HG03066 (cell line): Measurements from ENCODE around the gene PRR14.
"Not testable (repeated sequence)": the region's sequence is repeated elsewhere in the genome, so short reads cannot be mapped to it uniquely, and the experiment has no call there.

Experiments
- ATAC-seq: cut with Tn5 transposase; IDR thresholded peaks from one replicate; pipeline ENCODE4 v1.9.1; 2021; ENCODE audit warnings: low read depth; ENCODE audit not compliant: unreplicated experiment

Gene PRR14

DNA sequence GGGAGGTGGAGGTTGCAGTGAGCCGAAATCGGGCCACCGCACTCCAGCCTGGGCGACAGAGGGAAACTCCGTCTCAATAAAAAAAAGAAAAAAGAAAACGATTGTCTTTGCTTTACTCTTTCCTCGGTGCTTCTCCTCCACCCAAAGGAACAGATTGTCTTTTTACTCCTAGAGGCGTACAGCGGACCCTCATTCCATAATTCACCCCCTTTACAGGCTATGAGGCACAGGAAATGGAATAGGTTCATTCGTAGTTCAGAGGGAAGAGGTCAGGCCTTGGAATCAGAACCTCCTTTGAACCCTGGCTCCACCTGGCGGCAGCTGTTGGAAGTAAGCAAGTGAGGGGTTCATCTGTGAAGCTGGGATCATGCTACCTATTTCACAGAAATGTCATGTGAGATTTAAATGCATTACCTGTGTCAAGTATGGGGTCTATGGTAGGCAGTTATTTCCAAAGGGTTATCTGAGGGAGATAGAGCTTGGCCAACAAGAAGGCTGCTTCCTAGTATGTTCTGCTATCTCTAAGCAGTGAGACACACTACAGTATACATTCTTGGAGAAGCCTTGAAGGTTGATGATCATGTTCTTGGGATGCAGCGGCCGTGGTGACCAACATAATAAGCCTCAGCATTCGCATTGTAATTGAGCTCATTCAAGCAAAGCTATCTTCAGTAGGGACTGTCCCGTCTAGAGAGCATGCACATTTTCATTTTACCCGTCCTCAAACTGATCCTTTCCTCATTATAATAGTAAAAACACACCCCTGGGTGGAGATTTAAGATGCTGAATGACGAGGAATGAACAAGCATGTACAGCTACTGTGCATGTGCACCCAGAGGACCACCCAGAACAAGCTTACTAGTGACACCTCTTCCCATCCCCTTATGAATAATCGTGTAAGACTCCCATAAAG is 21.9 kb upstream of the PRR14 start:
- ATAC-seq: no peak

DNA sequence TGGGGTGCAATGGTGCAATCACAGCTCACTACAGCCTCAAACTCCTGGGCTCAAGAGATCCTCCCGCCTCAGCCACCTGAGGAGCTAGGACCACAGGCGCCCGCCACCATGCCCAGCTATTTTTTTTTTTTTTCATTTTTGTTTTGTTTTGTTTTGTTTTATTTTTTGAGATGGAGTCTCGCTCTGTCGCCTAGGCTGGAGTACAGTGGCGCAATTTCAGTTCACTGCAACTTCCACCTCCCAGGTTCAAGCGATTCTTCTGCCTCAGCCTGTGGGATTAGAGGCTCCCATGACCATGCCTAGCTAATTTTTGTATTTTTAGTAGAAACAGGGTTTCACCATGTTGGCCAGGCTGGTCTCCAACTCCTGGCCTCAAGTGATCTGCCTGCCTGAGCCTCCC is 18.3 kb upstream of the PRR14 start:
- not testable (repeated sequence) for ATAC-seq

DNA sequence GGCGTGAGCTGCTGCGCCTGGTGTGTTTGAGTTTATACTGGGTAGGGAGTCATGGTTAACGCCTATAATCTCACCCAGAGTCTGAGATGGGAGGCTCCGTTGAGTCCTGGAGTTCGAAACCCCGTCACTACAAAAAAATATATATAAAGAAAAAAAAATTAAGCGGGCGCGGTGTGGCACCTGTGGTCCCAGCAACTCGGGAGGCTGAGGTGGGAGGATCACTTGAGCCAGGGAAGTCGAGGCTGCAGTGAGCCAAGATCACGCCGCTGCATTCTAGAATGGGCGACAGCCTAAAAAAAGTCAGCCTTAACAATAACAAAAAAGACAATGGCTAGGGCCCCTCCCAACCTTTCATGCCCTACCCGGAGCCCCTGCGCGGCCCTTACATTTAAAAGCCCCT is 17.2 kb upstream of the PRR14 start:
- no peak for ATAC-seq

DNA sequence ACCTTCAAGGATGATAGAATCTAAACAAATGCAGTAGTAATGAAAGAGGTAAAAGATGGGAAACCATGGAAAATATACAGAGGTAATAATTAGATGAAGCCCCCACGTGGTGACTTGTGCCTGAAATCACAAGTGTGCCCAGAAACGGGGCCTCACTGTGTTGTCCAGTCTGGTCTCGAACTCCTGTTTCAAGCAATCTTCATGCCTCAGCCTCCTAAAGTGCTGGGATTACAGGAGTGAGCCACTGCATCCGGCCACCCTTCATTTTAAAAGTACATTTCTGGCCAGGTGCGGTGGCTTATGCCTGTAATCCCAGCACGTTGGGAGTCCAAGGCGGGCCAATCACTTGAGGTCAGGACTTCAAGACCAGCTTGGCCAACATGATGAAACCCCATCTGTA is 14.2 kb upstream of the PRR14 start:
- ATAC-seq: no peak

DNA sequence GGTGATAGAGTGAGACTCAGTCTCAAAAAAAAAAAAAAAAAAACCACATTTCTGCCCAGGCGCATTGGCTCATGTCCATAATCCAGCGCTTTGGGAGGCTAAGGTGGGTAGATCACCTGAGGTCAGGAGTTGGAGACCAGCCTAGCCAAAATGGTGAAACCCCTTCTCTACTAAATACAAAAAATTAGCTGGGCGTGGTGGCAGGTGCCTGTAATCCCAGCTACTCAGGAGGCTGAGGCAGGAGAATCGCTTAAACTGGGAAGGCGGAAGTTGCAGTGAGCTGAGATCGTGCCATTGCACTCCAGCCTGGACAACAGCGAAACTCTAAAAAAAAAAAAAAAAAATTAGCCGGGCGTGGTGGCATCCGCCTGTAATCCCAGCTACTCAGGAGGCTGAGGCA is 13.6 kb upstream of the PRR14 start:
- ATAC-seq: not testable (repeated sequence)

DNA sequence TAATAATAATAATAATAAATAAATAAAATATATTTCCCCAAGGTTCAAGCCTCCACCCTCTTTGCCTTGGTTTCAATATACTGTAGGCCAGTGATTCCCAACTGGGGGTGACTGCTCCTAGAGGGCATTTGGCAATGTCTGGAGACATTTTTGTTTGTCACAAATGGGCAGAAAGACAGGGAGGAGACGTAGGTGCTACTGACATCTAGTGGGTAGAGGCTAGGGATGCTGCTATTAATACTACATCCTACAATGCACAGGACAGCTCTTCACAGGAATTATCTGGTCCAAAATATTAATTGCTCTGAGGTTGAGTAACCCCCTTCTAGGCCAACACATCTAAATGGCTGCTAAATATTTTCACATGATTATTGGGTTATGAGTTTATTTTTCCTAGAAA is 12.8 kb upstream of the PRR14 start:
- no peak for ATAC-seq

DNA sequence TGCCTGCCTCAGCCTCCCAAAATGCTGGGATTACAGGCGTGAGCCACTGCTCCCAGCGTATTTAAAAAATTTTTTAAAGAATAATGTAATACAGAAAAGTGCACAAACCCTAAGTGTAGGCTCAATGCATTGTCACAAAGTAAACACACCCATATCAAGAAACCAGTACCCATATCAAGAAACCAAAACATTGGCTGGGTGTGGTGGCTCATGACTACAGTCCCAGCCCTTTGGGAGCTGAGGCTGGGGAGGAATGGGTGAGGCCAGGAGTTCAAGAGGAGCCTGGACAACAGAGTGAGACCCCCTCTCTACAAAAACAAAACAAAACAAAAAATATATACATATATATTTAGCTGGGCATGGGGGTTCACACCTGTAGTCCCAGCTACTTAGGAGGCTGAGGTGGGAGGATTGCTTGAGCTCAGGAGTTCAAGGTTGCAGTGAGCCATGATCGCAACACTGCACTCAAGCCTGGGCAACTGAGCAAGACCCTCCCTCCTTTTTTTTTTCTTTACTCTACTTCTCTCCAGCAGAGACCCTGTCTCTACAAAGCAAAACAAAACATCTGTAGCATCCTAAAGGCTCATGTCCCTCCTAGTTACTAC is 9.3 kb upstream of the PRR14 start:
- ATAC-seq: no peak

DNA sequence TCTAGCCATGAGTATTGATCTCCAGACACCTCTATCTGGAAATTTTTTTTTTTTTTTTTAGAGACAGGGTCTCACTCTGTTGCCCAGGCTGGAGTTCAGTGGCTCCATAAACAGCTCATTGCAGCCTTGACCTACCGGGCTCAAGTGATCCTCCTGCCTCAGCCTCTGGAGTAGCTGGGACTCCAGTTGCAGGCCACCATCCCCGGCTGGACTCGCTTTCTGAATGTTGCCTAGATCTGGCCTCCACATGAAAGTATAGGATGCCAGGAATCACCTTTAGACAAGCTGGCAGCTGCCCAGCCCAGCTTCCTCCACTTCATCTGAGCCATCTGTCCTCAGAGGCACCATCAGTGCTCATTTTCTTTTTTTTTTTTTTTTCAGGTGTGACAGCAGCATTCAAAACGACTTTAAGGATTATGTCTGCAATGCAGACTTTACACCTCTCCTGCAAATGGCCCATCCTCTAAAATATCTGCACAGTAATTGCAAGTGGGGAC is 6.4 kb upstream of the PRR14 start:
- ATAC-seq: no peak

DNA sequence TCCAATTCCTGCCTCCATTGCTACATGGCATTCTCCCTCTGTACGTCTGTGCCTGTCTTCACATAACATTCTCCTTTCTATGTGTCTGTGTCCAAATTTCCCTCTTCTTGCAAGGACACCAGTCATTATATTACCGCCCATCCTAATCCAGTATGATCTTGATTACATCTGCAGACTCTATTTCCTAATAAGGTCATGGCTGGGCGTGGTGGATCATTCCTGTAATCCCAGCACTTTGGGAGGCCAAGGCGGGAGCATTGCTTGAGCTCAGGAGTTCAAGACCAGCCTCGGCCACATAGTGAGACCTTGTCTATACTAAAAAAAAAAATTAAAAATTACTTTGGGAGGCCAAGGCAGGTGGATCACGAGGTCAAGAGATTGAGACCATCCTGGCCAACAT is 5.0 kb upstream of the PRR14 start:
- ATAC-seq: no peak

DNA sequence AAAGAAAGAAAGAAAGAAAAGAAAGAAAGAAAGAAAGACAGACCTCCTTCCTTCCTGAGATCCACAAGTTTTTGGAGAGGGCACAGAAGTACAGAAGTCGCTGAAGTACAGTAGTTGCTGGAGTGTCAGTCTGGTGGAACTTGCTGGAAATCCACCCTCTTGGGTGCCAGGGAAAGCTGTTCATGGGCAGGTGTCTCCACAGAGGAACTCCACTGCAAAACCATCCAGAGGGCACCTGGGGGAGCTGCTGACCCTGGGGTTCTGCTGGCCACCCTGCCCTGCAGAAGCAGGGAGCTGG is 3.5 kb upstream of the PRR14 start:
- no peak for ATAC-seq

DNA sequence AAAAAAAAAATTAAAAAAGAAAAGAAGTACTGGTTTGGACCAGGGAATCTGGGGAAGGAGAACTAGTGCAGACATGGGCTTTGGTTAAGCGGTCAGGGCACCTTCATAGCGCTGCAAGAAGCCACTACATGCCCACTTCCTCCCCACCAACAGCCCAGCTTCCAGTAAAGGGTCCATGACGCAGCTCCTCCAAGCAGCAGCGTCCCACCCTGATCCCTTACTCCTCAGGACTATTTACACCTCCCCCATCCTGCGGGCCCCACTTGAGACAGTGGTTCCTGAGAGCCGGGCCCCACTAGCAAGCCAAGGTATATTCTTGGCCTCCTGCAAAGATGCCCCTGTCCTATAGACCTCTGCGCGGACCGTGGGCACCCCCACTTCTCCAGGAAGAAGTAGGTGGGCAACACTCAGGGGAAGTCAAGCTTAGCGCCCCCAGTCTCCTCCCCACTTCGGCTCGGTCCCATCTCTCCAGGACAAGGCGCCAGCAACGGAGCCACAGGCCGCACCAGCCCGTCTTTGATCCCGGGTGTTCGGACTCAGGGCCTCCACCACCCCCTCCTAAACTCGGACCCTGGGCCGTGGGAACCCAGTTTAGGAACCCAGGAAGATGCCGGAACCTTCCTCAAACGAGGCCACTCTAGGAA is 913 bp upstream of the PRR14 start:
- no peak for ATAC-seq

DNA sequence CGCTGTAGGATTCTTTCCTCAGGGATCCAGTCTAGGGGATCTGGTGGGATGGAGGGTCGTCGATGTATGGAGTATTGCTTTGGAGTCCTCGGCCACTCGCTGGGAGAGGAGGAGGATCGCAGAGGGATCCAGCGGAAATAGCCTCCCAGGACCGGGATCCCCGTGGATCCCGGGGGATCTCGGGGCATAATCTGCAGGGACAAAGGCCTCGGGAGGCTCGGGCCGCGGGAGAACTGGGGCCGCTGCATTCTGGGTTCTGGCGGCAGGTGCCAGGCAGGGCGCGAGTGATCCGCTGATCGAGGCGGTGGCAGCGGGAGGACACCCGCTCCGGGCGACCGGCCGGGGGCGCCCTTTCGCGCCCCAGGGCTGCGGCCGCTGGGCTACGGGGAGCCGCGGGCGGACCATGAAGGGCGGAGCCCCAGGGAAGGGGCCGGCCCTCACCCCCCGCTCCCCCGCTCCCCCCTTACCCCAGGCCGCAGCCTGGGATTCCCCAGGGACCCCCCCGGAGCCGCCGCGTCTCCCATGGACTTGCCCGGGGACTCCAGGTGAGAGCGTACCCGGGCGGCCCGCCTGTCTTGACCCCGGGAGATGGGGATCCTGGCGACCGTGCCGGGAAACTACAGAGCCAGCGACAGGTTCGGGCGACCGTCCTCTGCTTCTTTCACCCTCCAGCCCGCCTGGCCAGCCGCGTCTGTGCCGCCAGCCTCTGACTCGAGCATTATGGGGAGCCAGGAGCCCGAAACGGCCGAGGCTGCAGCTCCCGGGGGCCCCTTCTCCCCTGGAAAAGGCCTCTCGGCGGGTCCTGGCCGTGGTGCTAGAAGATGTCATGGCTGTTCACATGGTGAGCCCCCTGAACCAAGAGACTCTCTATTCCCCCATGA is 604 bp downstream of the PRR14 start:
- no peak for ATAC-seq

DNA sequence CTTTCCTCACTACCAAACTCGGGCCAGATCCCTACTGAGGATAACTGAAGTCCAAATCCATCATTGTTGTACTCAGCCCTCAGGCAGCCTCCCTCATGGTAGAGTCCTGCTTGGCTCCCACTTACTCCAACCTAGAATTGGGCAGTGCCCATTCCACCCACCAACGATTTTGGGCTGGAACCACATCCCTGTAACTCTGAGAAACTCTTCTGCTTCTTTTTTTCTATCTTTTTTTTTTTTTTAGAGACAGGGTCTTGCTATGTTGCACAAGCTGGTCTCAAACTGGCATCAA is 1.2 kb downstream of the PRR14 start:
- ATAC-seq: no peak

DNA sequence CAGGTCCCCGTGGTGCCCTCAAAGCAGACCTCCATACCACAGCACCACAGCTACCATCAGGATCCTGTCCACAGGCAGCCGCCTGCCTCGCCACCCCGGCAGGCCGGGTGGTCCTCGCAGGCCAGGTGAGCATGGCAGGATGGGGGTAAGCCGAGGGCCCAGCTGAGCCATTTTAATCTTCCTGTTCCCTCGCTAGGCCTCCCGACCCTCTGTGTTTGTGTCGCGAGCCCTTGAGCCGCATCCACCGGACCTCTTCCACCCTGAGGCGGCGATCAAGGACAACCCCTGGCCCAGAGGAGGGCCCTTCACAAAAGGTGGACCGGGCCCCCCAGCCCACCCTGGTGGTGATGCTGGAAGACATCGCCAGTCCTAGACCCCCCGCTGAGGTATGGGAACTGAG is 2.0 kb downstream of the PRR14 start:
- ATAC-seq: no peak

DNA sequence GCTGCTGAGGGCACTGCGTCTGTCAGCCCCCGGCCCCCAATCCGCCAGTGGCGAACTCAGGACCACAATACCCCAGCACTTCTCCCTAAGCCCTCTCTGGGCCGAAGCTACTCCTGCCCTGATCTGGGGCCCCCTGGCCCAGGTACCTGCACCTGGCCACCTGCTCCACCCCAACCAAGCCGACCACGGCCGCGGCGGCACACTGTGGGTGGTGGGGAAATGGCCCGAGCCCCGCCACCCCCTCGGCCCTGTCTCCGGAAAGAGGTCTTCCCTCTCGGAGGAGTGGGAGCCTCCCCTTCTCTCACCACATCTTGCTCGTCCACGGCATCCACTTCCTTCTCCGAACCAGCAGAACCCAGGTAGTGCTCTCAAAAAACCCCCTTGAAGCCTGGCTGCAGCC is 4.1 kb downstream of the PRR14 start:
- ATAC-seq: no peak

DNA sequence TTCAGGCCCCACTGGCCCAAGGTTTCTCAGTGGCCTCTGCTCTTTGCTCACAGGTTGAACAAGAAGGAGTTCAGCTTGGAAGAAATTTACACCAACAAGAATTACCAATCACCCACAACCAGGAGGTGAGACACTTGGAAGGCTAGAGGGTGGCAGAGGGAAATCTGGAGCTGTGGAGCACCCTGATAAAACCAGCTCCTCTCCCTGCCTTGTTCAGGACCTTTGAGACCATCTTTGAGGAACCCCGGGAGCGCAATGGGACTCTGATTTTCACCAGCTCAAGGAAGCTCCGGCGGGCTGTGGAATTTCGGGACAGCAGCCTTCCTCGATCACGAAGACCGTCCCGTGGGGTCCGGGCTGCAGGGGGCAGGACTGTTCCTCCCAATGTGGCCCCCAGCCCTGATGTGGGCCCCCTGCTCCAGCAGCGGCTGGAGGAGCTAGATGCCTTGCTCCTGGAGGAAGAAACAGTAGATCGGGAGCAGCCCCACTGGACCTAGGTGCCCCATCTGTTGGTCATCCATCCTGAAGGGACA is 5.1 kb downstream of the PRR14 start:
- no peak for ATAC-seq

DNA sequence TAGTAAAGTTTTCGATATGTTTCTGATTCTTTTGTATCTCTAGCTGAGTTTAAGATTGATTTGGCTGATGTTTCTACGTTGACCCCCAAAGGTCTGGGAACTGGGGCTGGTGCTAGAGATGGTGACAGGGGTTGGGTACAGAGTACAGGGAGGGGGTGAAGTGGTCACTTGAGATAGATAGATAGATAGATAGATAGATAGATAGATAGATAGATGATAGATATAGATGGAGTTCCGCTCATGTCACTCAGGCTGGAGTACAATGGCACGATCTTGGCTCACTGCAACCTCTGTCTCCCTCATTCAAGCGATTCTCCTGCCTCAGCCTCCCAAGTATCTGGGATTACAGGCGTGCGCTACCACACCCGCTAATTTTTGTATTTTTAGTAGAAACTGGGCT is 5.6 kb downstream of the PRR14 start:
- ATAC-seq: no peak

DNA sequence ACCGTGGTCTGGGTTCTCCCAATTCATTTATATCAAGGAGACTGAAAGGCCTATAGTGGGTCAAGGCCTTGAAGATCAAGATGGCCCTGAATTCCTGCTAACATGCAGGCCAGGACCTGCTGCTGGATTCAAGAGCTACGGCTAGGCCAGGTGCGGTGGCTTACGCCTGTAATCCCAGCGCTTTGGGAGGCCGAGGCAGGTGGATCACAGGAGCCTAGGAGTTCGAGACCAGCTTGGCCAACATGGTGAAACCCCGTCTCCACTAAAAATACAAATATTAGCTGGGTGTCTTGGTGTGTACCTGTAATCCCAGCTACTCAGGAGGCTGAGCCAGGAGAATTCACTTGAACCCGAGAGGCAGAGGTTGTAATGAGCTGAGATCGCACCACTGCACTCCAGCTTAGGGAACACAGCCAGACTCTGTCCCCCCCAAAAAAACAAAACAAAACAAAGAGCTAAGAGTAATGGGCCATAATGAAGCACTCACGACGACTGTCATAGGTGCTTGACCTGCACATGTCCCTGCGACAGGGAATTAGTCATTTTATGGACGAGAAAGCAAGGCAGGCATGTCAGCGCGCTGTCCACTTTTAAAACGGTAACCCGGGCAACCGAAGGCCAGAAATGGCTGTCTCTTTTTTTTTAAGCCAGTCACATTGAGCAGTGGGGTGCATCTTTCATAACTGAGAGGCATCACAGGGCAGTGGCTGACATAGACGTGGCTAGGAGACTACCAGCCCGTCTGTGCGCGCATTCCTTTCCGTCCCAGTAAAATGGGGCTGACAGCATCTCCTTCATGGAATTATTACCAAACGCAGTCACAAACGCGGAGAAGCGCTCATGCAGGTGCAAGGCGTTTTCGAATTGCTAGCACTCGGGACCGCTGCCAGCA is 6.5 kb downstream of the PRR14 start:
- ATAC-seq: no peak

DNA sequence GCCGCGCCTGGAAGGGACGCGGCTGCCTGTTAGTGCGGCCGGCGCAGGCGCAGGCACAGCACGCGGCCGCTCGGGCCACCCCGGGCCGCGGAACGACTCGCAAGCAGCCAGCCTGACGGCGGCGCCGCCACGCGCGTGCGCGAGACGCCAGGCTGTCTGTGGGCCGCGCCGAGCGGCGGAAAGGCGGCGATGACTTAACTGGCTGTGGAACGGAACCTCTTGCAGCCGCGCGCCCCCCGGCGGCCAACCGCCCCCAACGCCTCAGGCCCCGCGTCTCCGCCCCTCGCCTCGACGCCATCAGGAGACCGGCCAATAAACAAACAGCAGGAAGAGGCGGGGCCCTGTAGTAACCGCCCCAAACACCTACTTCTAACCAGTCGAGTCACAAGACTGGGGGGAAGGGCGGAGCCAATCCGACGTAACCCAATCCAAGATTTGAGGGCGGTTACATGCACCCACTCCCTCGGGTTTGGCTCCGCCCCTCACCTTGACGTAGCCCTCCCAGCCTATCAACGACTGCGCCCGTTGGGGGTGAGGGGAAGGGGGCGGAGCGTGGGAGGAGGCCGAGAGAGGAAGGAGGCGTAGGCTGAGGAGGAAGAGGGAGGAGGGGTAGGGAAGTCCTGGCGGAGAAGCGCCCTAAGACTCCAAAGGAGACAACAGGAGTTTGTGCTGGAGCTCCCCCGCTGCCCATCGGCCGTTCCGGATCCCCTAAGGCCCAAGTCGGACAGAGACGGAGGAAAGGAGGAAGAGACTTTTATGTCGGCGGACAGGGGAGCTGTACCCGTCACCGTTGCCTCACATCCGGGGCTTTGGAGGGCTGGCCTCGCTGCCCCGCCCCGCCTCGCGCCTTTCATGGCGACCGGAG is 7.3 kb downstream of the PRR14 start, which contains the start of gene FBRS:
FBRS (plus strand) TSS at position 566 of the 865 bp plus-strand sequence. CDS start 1,088 bp downstream, outside the sequence.
- ATAC-seq: peak; percentile 63
